ENCODE results near the gene THEMIS2. TPM values are rescaled to one million over a fixed set of nuclear protein-coding genes. Genes with fewer than 3 reads are reported as not detected.

The THEMIS2 gene
- total RNA-seq, 1 donor from 2014 or later: 3.1 TPM

GRCh38 chr1:27889506-27889905, 17.2 kb downstream of the THEMIS2 start:
- H3K36me3 Mint-ChIP-seq: peaks cover 24% of the 10 kb centered on the region

DNA sequence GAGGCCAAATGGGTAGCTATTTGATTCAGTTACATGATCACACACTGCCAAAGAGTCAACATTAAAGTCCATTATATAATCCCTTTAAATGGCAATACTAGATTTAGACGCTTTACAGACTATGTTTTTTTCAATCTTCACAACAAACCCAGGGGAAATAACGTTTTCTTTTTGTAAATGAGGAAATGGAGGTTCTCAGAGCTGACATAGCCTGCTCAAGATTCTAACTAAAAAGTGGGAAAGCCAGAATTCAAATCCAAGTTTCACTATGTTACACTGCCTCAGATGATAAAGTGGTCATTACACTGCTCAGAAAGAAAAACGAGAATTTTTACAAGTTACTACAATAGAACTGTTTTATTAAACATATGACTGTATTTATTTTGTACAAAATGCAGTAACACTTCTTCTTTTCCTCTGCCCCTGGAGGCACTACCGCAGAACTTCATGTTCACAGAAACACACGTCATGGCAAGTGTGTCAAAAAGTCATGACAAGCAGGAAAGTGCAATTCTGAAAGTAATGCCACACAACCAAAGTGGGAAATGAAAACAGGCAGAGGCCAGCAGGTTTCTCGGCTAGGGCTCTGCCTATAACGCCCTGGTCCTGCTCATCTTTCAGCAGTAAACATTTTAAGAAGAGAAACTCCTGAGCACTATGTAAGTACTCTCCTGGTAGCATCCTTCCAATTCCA, 19.0 kb downstream of the THEMIS2 start:
- Mint-ChIP-seq H3K4me3 (no peak overlapping the region), H3K9me3 (no peaks in the 10 kb centered on the region), H3K4me1 (ENCODE audit: unreplicated experiment) (no peaks in the 10 kb centered on the region), H3K27me3 (no peaks in the 10 kb centered on the region), H3K36me3 (peaks cover 34% of the 10 kb centered on the region), H3K27ac (no peak overlapping the region)
- DNase-seq (ENCODE audit: extremely low spot score, unreplicated experiment): no peak
- TF ChIP-seq, protein P1, sequence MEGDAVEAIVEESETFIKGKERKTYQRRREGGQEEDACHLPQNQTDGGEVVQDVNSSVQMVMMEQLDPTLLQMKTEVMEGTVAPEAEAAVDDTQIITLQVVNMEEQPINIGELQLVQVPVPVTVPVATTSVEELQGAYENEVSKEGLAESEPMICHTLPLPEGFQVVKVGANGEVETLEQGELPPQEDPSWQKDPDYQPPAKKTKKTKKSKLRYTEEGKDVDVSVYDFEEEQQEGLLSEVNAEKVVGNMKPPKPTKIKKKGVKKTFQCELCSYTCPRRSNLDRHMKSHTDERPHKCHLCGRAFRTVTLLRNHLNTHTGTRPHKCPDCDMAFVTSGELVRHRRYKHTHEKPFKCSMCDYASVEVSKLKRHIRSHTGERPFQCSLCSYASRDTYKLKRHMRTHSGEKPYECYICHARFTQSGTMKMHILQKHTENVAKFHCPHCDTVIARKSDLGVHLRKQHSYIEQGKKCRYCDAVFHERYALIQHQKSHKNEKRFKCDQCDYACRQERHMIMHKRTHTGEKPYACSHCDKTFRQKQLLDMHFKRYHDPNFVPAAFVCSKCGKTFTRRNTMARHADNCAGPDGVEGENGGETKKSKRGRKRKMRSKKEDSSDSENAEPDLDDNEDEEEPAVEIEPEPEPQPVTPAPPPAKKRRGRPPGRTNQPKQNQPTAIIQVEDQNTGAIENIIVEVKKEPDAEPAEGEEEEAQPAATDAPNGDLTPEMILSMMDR (conservative IDR thresholded peaks at IDR 0.05): no peak

More at GRCh38 chr1:27889506-27889905, 17.2 kb downstream of the THEMIS2 start:
- TF ChIP-seq, protein P1 (conservative IDR thresholded peaks at IDR 0.05): no peak
- no peak overlapping the region for H3K27ac Mint-ChIP-seq
- H3K4me1 Mint-ChIP-seq (ENCODE audit: unreplicated experiment): no peaks in the 10 kb centered on the region
- no peak overlapping the region for H3K4me3 Mint-ChIP-seq
- DNase-seq (ENCODE audit: extremely low spot score, unreplicated experiment): no peak
- no peaks in the 10 kb centered on the region for H3K27me3 Mint-ChIP-seq
- no peaks in the 10 kb centered on the region for H3K9me3 Mint-ChIP-seq

DNA sequence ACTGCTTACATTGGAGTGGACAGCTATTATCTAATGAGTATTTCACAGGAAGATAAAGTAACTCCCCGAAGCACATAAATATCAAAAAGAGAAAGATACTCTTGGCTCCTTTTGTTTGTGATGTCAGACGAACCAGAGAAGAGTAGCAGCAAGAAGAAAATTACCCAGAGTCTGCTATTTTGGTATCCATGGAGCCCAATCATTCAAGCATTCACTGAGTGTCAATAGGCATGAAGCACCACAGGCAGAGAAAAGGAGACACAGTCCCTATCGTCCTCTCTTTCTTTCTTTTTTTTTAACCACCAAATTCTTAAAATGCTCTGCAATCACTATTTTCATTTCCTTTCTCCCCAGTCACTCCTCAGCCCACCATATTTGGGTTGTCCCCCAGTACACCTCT, 22.2 kb downstream of the THEMIS2 start:
- Mint-ChIP-seq H3K4me3 (no peak overlapping the region), H3K9me3 (no peaks in the 10 kb centered on the region), H3K36me3 (peaks cover 31% of the 10 kb centered on the region), H3K27me3 (no peaks in the 10 kb centered on the region), H3K4me1 (ENCODE audit: unreplicated experiment) (no peaks in the 10 kb centered on the region), H3K27ac (no peak overlapping the region)
- DNase-seq (ENCODE audit: extremely low spot score, unreplicated experiment): no peak
- TF ChIP-seq, protein P1 (conservative IDR thresholded peaks at IDR 0.05): no peak

DNA sequence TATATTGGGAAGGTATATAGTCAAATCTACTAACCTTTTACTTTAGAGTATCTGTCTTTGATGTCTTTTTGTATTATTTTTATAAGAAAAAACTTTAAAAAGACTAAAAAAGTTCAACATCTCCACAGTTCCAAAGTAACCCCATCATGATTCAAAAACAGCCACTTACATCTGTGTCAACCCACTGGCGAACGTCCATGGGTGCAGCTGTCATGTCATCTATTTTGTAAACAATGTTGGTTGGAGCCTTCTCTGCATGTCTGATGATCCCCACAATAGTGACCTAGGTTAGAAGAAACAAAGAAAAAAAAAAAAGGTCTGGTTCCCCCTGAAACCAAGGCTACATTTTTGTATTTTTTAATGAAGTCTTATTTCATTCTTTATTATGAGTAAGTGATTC, 34.4 kb downstream of the THEMIS2 start:
- Mint-ChIP-seq H3K27ac (no peak overlapping the region), H3K9me3 (no peaks in the 10 kb centered on the region), H3K4me1 (ENCODE audit: unreplicated experiment) (no peaks in the 10 kb centered on the region), H3K4me3 (no peak overlapping the region), H3K27me3 (no peaks in the 10 kb centered on the region), H3K36me3 (peaks cover 8% of the 10 kb centered on the region)
- no peak for DNase-seq (ENCODE audit: extremely low spot score, unreplicated experiment)
- TF ChIP-seq, protein P1 (conservative IDR thresholded peaks at IDR 0.05): no peak

DNA sequence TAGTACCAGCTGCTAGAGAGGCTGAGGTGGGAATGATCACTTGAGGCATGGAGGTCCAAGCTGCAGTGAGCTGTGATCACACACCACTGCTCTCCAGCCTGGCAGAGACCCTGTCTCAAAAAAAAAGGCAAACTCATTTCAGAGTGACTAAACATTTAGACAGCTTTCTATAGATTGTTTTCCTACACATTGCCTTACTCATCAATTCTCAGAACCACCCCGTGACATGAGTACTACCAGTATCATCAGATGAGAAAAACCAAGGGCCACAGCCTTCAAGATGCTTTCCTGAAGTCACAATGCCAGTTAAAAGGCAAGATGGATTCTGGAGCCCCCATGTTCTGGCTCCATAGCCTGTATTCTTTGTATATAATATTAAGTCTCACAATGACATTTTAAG, 40.1 kb downstream of the THEMIS2 start:
- Mint-ChIP-seq H3K36me3 (peaks cover 8% of the 10 kb centered on the region), H3K27ac (no peak overlapping the region), H3K4me3 (peak overlapping the region; percentile 44), H3K27me3 (peaks cover 6% of the 10 kb centered on the region), H3K4me1 (ENCODE audit: unreplicated experiment) (peaks cover 8% of the 10 kb centered on the region), H3K9me3 (no peaks in the 10 kb centered on the region)
- DNase-seq (ENCODE audit: extremely low spot score, unreplicated experiment): no peak
- TF ChIP-seq, protein P1 (conservative IDR thresholded peaks at IDR 0.05): no peak

All from type B pancreatic cell (in vitro differentiated cells).